22Rv1 (cell line): ENCODE measurements around the gene ALKBH7.

Source experiments
- ZFX ChIP-seq: fragments of 450-650 bp; IDR thresholded peaks from 2 replicates; pipeline ENCODE4 v1.6.1; 2017; ENCODE audit warnings: antibody characterized with exemption, borderline replicate concordance
- TF ChIP-seq, protein P1 (sequence below): fragments of 450-650 bp; IDR thresholded peaks from 2 replicates; pipeline ENCODE4 v1.5.1; 2017; ENCODE audit warnings: mild to moderate bottlenecking

DNA sequence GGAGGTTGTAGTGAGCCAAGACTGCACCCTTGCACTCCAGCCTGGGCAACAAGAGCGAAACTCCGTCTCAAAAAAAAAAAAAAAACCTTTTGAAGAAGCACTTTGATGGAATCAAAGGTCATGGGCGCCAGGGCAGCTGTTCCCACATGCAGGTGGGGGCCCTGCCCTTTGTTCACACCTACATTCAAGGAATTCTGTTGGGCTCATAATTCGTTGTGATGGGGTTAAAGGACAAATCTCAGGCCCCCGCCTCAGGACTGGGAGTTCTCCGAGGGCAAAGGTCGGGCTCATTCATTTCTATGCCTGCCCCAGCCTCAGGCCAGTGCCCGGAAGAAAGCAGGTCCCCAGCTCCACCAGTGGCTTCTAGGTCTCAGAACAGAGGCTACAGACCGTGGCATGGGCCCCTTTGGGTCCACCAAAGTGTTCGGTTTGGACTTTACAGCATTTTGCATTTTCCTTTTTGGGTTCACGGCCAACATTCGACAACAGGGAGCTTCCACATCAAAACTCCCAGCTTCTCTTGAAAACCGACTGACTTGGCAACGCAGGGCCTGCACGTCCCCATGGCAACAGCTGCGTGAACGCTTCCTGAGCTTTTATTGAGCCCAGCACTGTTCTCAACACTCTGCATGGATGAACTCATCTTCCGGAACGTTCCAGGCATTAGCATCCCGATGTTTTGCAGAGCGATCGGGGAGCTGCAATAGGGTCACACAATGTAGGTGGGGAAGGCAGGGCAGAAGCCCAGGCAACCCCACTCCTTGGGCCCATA lies 30.4 kb downstream of the ALKBH7 start:
- TF ChIP-seq, protein P1, sequence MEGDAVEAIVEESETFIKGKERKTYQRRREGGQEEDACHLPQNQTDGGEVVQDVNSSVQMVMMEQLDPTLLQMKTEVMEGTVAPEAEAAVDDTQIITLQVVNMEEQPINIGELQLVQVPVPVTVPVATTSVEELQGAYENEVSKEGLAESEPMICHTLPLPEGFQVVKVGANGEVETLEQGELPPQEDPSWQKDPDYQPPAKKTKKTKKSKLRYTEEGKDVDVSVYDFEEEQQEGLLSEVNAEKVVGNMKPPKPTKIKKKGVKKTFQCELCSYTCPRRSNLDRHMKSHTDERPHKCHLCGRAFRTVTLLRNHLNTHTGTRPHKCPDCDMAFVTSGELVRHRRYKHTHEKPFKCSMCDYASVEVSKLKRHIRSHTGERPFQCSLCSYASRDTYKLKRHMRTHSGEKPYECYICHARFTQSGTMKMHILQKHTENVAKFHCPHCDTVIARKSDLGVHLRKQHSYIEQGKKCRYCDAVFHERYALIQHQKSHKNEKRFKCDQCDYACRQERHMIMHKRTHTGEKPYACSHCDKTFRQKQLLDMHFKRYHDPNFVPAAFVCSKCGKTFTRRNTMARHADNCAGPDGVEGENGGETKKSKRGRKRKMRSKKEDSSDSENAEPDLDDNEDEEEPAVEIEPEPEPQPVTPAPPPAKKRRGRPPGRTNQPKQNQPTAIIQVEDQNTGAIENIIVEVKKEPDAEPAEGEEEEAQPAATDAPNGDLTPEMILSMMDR = no peak
- TF ChIP-seq ZFX = no peak
